HUDEP-2 (cell line): Measurements from ENCODE around the gene MMP24.
"Not testable (repeated sequence)": the region's sequence is repeated elsewhere in the genome, so short reads cannot be mapped to it uniquely, and the experiment has no call there.

Experiments
- DNase-seq, 76 experiments: peaks; one replicate each; lab custom pipeline; 2025; ENCODE audit not compliant: unreplicated experiment in 76 of 76; lab: John Stamatoyannopoulos, UW

Gene MMP24

GRCh38 chr20:35252598-35252997, 26.1 kb downstream of the MMP24 start:
- DNase-seq: not testable (repeated sequence)

- DNase-seq: no peak
These were observed 26.5 kb downstream of the MMP24 start for GRCh38 chr20:35253010-35253409.

- no peak for DNase-seq
These were observed 28.0 kb downstream of the MMP24 start for GRCh38 chr20:35254448-35254999.

GRCh38 chr20:35257175-35257909, 30.9 kb downstream of the MMP24 start:
- peak in 4 of 76 experiments; percentile 10 to 39 (median 24) for DNase-seq

GRCh38 chr20:35260426-35260825, 33.9 kb downstream of the MMP24 start:
- no peak for DNase-seq

- not testable (repeated sequence) for DNase-seq
These were observed 35.8 kb downstream of the MMP24 start for GRCh38 chr20:35262321-35262720.

GRCh38 chr20:35262731-35263531, 36.4 kb downstream of the MMP24 start:
- DNase-seq: not testable (repeated sequence)

GRCh38 chr20:35263532-35264341, 37.2 kb downstream of the MMP24 start:
- DNase-seq: no peak

- DNase-seq: peak in 15 of 76 experiments; percentile 5 to 26 (median 13)
These were observed 38.3 kb downstream of the MMP24 start for GRCh38 chr20:35264755-35265154.

GRCh38 chr20:35267092-35267491, 40.6 kb downstream of the MMP24 start:
- DNase-seq: no peak

GRCh38 chr20:35269055-35269781, 42.7 kb downstream of the MMP24 start:
- peak in 52 of 76 experiments; percentile 4 to 74 (median 36) for DNase-seq

- DNase-seq: no peak
These were observed 43.8 kb downstream of the MMP24 start for GRCh38 chr20:35270021-35270902.

- peak in 2 of 76 experiments; percentile 12 to 31 for DNase-seq
These were observed 44.8 kb downstream of the MMP24 start for GRCh38 chr20:35271073-35271882.

- no peak for DNase-seq
These were observed 45.4 kb downstream of the MMP24 start for GRCh38 chr20:35271904-35272303.

- DNase-seq: no peak
These were observed 47.1 kb downstream of the MMP24 start for GRCh38 chr20:35273449-35274171.

GRCh38 chr20:35274172-35275092, 47.9 kb downstream of the MMP24 start:
- no peak for DNase-seq
